Measurements from ENCODE around the gene PIGS.
"Not testable (repeated sequence)": the region's sequence is repeated elsewhere in the genome, so short reads cannot be mapped to it uniquely, and the experiment has no call there.

PIGS gene

GRCh38 chr17:28529013-28529400 lies 42.3 kb downstream of the PIGS start:
- no peak for DNase-seq (ENCODE audit: low read depth)

GRCh38 chr17:28528327-28529012 lies 42.9 kb downstream of the PIGS start:
- no peak for DNase-seq (ENCODE audit: low read depth)

GRCh38 chr17:28527859-28528258 lies 43.5 kb downstream of the PIGS start:
- DNase-seq (ENCODE audit: low read depth), result no peak

GRCh38 chr17:28527181-28527681 lies 44.1 kb downstream of the PIGS start:
- DNase-seq (ENCODE audit: low read depth), result no peak

GRCh38 chr17:28526381-28526780 lies 44.9 kb downstream of the PIGS start:
- no peak for DNase-seq (ENCODE audit: low read depth)

GRCh38 chr17:28524476-28525424 lies 46.6 kb downstream of the PIGS start:
- no peak for DNase-seq (ENCODE audit: low read depth)

GRCh38 chr17:28523876-28524275 lies 47.4 kb downstream of the PIGS start:
- no peak for DNase-seq (ENCODE audit: low read depth)

GRCh38 chr17:28523186-28523585 lies 48.1 kb downstream of the PIGS start:
- no peak for DNase-seq (ENCODE audit: low read depth)

- not testable (repeated sequence) for DNase-seq (ENCODE audit: low read depth)
Observed at GRCh38 chr17:28522281-28522680, 49.0 kb downstream of the PIGS start.

GRCh38 chr17:28521311-28522085 lies 49.8 kb downstream of the PIGS start:
- no peak for DNase-seq (ENCODE audit: low read depth)

- DNase-seq (ENCODE audit: low read depth), result no peak
Observed at GRCh38 chr17:28520687-28521086, 50.6 kb downstream of the PIGS start.

GRCh38 chr17:28519236-28519635 lies 52.1 kb downstream of the PIGS start:
- no peak for DNase-seq (ENCODE audit: low read depth)

- DNase-seq (ENCODE audit: low read depth), result no peak
Observed at GRCh38 chr17:28518578-28518977, 52.7 kb downstream of the PIGS start.

GRCh38 chr17:28518132-28518531 lies 53.2 kb downstream of the PIGS start:
- DNase-seq (ENCODE audit: low read depth), result no peak

GRCh38 chr17:28515518-28515917 lies 55.8 kb downstream of the PIGS start:
- DNase-seq (ENCODE audit: low read depth), result no peak

GRCh38 chr17:28514561-28515002 lies 56.7 kb downstream of the PIGS start:
- no peak for DNase-seq (ENCODE audit: low read depth)

- no peak for DNase-seq (ENCODE audit: low read depth)
Observed at GRCh38 chr17:28513476-28513875, 57.8 kb downstream of the PIGS start.

- DNase-seq (ENCODE audit: low read depth), result no peak
Observed at GRCh38 chr17:28511858-28512461, 59.4 kb downstream of the PIGS start.

GRCh38 chr17:28509789-28510188 lies 61.5 kb downstream of the PIGS start:
- DNase-seq (ENCODE audit: low read depth), result no peak

- no peak for DNase-seq (ENCODE audit: low read depth)
Observed at GRCh38 chr17:28508211-28508724, 63.1 kb downstream of the PIGS start.

GRCh38 chr17:28507567-28508203 lies 63.6 kb downstream of the PIGS start:
- DNase-seq (ENCODE audit: low read depth), result no peak

Measured in stimulated activated CD8-positive, alpha-beta memory T cell treated with anti-CD3 and anti-CD28 coated beads, Interleukin-15, amount 100 ng/mL, for 24 hours (primary cell).